IMR-90 (cell line): Measurements from ENCODE around the gene QSOX2. TPM values are rescaled to one million over a fixed set of nuclear protein-coding genes. Genes with fewer than 3 reads are reported as not detected.

ENCODE experiments used
- ATAC-seq: fragments of 200-7000 bp; cut with Tn5 transposase; 2 replicates; pipeline ENCODE4 v1.9.1; 2020; ENCODE audit warnings: low read depth, mild to moderate bottlenecking, moderate library complexity
- BruUV-seq: library from RNA; stranded (reverse); fragments of 400-500 nt; replicated peaks from 2 replicates; lab custom pipeline; 2021; lab: Mats Ljungman, UMichigan
- CTCF ChIA-PET: fragments of 300-600 bp; formaldehyde crosslinking; extraction: SDS; loops from one replicate; lab custom pipeline; 2021; ENCODE audit warnings: antibody characterized with exemption; lab: Yijun Ruan, JAX
- POLR2A ChIA-PET: fragments of 300-600 bp; sonication (Branson Sonifier 250); formaldehyde crosslinking; loops from one replicate; lab custom pipeline; 2022; ENCODE audit warnings: antibody characterized with exemption; ENCODE audit not compliant: unreplicated experiment; lab: Charles Lee
- DNase-seq: peaks from one replicate; pipeline ENCODE4 v3.0.0; 2013
- H2AFZ ChIP-seq: replicated peaks from 2 replicates; pipeline ENCODE3; 2013; ENCODE audit warnings: low read length, mild to moderate bottlenecking; ENCODE audit not compliant: poor library complexity
- H2AK5ac ChIP-seq: 2 replicates; pipeline ENCODE4 v1.6.1; 2013; ENCODE audit warnings: low read depth, low read length, inconsistent platforms
- H2AK9ac ChIP-seq: replicated peaks from 2 replicates; pipeline ENCODE3; 2013; ENCODE audit warnings: mild to moderate bottlenecking, low read depth, low read length, moderate library complexity; ENCODE audit not compliant: poor library complexity
- H2BK120ac ChIP-seq: 2 replicates; pipeline ENCODE4 v1.6.1; 2013; ENCODE audit warnings: low read depth, low read length, inconsistent platforms
- H2BK15ac ChIP-seq: 3 replicates; pipeline ENCODE4 v1.6.1; 2013; ENCODE audit warnings: low read depth, low read length, inconsistent platforms
- H2BK20ac ChIP-seq: 2 replicates; pipeline ENCODE4 v1.6.1; 2013; ENCODE audit warnings: low read depth, mild to moderate bottlenecking, inconsistent platforms, low read length, moderate library complexity
- H2BK5ac ChIP-seq: 2 replicates; pipeline ENCODE4 v1.6.1; 2013; ENCODE audit warnings: mild to moderate bottlenecking, low read depth, low read length, inconsistent platforms; ENCODE audit not compliant: poor library complexity, severe bottlenecking
- H3K14ac ChIP-seq: replicated peaks from 2 replicates; pipeline ENCODE4 v1.6.1; 2013; ENCODE audit warnings: low read depth, low read length, inconsistent platforms
- H3K18ac ChIP-seq: 2 replicates; pipeline ENCODE4 v1.6.1; 2013; ENCODE audit warnings: low read depth, low read length, control low read depth
- H3K23ac ChIP-seq: 2 replicates; pipeline ENCODE4 v1.6.1; 2013; ENCODE audit warnings: low read depth, low read length, inconsistent platforms
- H3K27ac ChIP-seq: 2 replicates; pipeline ENCODE4 v1.5.1; 2013; ENCODE audit warnings: mild to moderate bottlenecking, control low read depth, low read length; ENCODE audit not compliant: insufficient read depth
- H3K27me3 ChIP-seq: 2 replicates; pipeline ENCODE4 v1.6.1; 2013; ENCODE audit warnings: low read length; ENCODE audit not compliant: control insufficient read depth, insufficient read depth
- H3K36me3 ChIP-seq: 2 replicates; pipeline ENCODE4 v1.6.1; 2013; ENCODE audit warnings: low read length, mixed read lengths; ENCODE audit not compliant: control insufficient read depth, insufficient read depth
- H3K4ac ChIP-seq: 2 replicates; pipeline ENCODE4 v1.6.1; 2013; ENCODE audit warnings: low read depth, low read length, inconsistent platforms
- H3K4me1 ChIP-seq: 2 replicates; pipeline ENCODE4 v1.6.1; 2013; ENCODE audit warnings: low read length, mixed read lengths; ENCODE audit not compliant: control insufficient read depth, insufficient read depth
- H3K4me2 ChIP-seq: 2 replicates; pipeline ENCODE4 v1.6.1; 2013; ENCODE audit warnings: low read depth, mild to moderate bottlenecking, control low read depth, low read length, moderate library complexity
- H3K4me3 ChIP-seq: 2 replicates; pipeline ENCODE4 v1.5.1; 2013; ENCODE audit warnings: low read depth, mild to moderate bottlenecking, control low read depth, low read length, moderate library complexity; ENCODE audit not compliant: insufficient read depth
- H3K56ac ChIP-seq: 2 replicates; pipeline ENCODE4 v1.6.1; 2013; ENCODE audit warnings: low read length, inconsistent platforms; ENCODE audit not compliant: insufficient read depth; ENCODE audit errors: extremely low read depth
- H3K79me1 ChIP-seq, 2 experiments: 2 replicates each; pipeline ENCODE4 v1.6.1; 2013; ENCODE audit warnings: low read length in 2 of 2, inconsistent platforms in 1 of 2, low read depth in 1 of 2
- H3K9ac ChIP-seq: 2 replicates; pipeline ENCODE4 v1.6.1; 2013; ENCODE audit warnings: low read depth, low read length, control low read depth
- H3K9me1 ChIP-seq: 2 replicates; pipeline ENCODE4 v1.6.1; 2013; ENCODE audit warnings: low read length, inconsistent platforms; ENCODE audit not compliant: insufficient read depth
- H3K9me3 ChIP-seq: 2 replicates; pipeline ENCODE4 v1.6.1; 2013; ENCODE audit warnings: low read length; ENCODE audit not compliant: control insufficient read depth, insufficient read depth
- H4K20me1 ChIP-seq: 2 replicates; pipeline ENCODE4 v1.6.1; 2013; ENCODE audit warnings: low read length, inconsistent platforms; ENCODE audit not compliant: insufficient read depth
- H4K5ac ChIP-seq: 2 replicates; pipeline ENCODE4 v1.6.1; 2013; ENCODE audit warnings: mild to moderate bottlenecking, low read depth, low read length, control low read depth
- H4K8ac ChIP-seq, 2 experiments: 2 replicates each; pipeline ENCODE4 v1.6.1; 2013; ENCODE audit warnings: low read depth in 2 of 2, low read length in 2 of 2, control low read depth in 1 of 2, inconsistent platforms in 1 of 2
- H4K91ac ChIP-seq: 2 replicates; pipeline ENCODE4 v1.6.1; 2013; ENCODE audit warnings: low read depth, low read length, inconsistent platforms; ENCODE audit not compliant: insufficient read depth
- BHLHE40 ChIP-seq: fragments of 150-350 bp; IDR thresholded peaks from 2 replicates; pipeline ENCODE4 v1.6.1; 2016; ENCODE audit warnings: mild to moderate bottlenecking, low read depth, low read length
- CHD1 ChIP-seq: IDR thresholded peaks from 2 replicates; pipeline ENCODE4 v1.6.1; 2012; ENCODE audit warnings: low read depth, low read length, improper control_type of control experiment
- FOS ChIP-seq: fragments of 150-350 bp; IDR thresholded peaks from 2 replicates; pipeline ENCODE4 v1.6.1; 2016; ENCODE audit warnings: low read depth, low read length
- MAFK ChIP-seq: IDR thresholded peaks from 2 replicates; pipeline ENCODE4 v1.6.1; 2012; ENCODE audit warnings: low read depth, low read length, improper control_type of control experiment
- MAZ ChIP-seq: IDR thresholded peaks from 2 replicates; pipeline ENCODE4 v1.6.1; 2012; ENCODE audit warnings: low read depth, mild to moderate bottlenecking, low read length, improper control_type of control experiment, moderate library complexity, borderline replicate concordance
- POLR2A ChIP-seq: IDR thresholded peaks from 2 replicates; pipeline ENCODE4 v1.6.1; 2012; ENCODE audit warnings: mild to moderate bottlenecking, low read depth, low read length
- RAD21 ChIP-seq: IDR thresholded peaks from 2 replicates; pipeline ENCODE4 v1.6.1; 2012; ENCODE audit warnings: low read length, improper control_type of control experiment
- RCOR1 ChIP-seq: IDR thresholded peaks from 2 replicates; pipeline ENCODE4 v1.6.1; 2012; ENCODE audit warnings: mild to moderate bottlenecking, low read length, improper control_type of control experiment; ENCODE audit not compliant: insufficient replicate concordance
- RFX5 ChIP-seq: IDR thresholded peaks from 2 replicates; pipeline ENCODE4 v1.8.0; 2012; ENCODE audit warnings: low read depth, mild to moderate bottlenecking, low read length, moderate library complexity
- WGBS, 2 experiments: methylation state at CpG; one replicate each; pipeline versions ENCODE4 v1.1.5 to v1.1.7; 2013; ENCODE audit warnings: missing lambda C conversion rate in 2 of 2; ENCODE audit not compliant: insufficient read length in 1 of 2; ENCODE audit errors: extremely low coverage in 2 of 2; 5-methylcytosine and 5-hydroxymethylcytosine counted together
- dilution Hi-C: fragments of 300-500 bp; cut with HindIII; formaldehyde crosslinking; loops from one replicate; pipeline ENCODE4 v1.14.3; 2018; ENCODE audit warnings: low sequenced_read_pairs; ENCODE audit not compliant: unreplicated experiment
- in situ Hi-C: fragments of 300-500 bp; cut with MboI; formaldehyde crosslinking; loops from 3 replicates; pipeline ENCODE4 v1.14.3; 2019; ENCODE audit warnings: low sequenced_read_pairs, inconsistent platforms, mixed read lengths
- intact Hi-C: fragments of 100-400 bp; cut with micrococcal nuclease; formaldehyde crosslinking; loops from 2 replicates; pipeline ENCODE4 v1.10.0; 2022
- polyA plus RNA-seq, 3 experiments: library from polyadenylated mRNA; depleted of rRNA; stranded (reverse); fragments of >200 nt; gene quantifications; 2 replicates each; pipeline ENCODE4 v1.2.3, GENCODE V29; 2012; ENCODE audit warnings: low replicate concordance in 1 of 3
- total RNA-seq: library from RNA; depleted of rRNA; stranded (reverse); fragments of >200 nt; gene quantifications from 2 replicates; pipeline ENCODE4 v1.2.3, GENCODE V29; 2012

Gene QSOX2
- total and polyA plus RNA-seq, 2 of the 4 experiments (the other 2 are of a cell fraction) = 5.9 to 12.9 TPM

DNA sequence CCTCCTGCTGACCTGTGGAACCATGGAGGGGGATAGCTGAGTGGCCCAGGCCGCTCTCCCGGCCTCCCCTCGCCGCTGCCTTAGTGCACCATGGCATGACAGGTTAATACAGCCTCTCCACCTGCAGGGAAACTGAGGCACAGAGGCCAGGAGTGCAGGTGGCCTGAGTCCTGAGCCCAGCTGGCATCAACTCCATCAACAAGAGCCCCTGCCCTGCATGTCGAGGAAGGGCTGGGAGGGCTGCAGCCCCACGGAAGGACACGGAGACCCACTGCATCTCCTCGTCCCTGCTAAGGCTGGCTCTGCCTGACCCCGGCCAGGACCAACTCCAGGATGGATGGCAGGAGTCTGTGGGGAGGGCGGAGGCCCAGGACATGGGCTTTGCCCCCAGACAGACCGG is 31.1 kb upstream of the QSOX2 start:
- Histone ChIP-seq H3K4ac (no peak overlapping the region), H3K9me3 (peaks cover 4% of the 10 kb centered on the region), H3K9me1 (no peaks in the 10 kb centered on the region), H4K91ac (no peak overlapping the region), H3K27ac (no peak overlapping the region), H2AK9ac (no peak overlapping the region), H4K5ac (no peak overlapping the region), H4K8ac (no peak overlapping the region), H3K9ac (no peak overlapping the region), H3K27me3 (peaks cover 57% of the 10 kb centered on the region), H3K18ac (no peak overlapping the region), H2AK5ac (no peak overlapping the region), H3K14ac (no peak overlapping the region), H2BK20ac (no peak overlapping the region), H3K23ac (no peak overlapping the region), H4K20me1 (no peaks in the 10 kb centered on the region), H3K4me2 (no peak overlapping the region), H2BK5ac (no peak overlapping the region), H3K4me1 (no peaks in the 10 kb centered on the region), H2AFZ (no peak overlapping the region), H3K56ac (no peak overlapping the region), H3K79me1 (no peaks in the 10 kb centered on the region), H2BK120ac (no peak overlapping the region), H2BK15ac (no peak overlapping the region), H3K36me3 (no peaks in the 10 kb centered on the region), H3K4me3 (no peak overlapping the region)
- intact Hi-C loops = no loop called here
- BruUV-seq = no TSS peak
- TF ChIP-seq RAD21 = no peak
- TF ChIP-seq POLR2A = no peak
- no peak for TF ChIP-seq BHLHE40
- no peak for TF ChIP-seq FOS
- no peak for TF ChIP-seq MAFK
- no peak for TF ChIP-seq RCOR1
- TF ChIP-seq MAZ = no peak
- TF ChIP-seq RFX5 = no peak
- no peak for TF ChIP-seq CHD1
- in situ Hi-C loops = loop anchor here (10.0 kb wide), 1 partner anchor 112 kb away; no protein-coding TSS in a partner anchor
- 79% methylated on average over 3 of the region's 11 CpGs; no CpG with 5 or more reads in 1 of the 2 experiments for WGBS, 2 experiments
- dilution Hi-C loops = no loop called here
- ATAC-seq = no peak
- DNase-seq = no peak
- CTCF ChIA-PET = no interaction called here
- POLR2A ChIA-PET = no interaction called here
